GM12878 (cell line): Measurements from ENCODE around the gene SRSF2. TPM values are rescaled to one million over a fixed set of nuclear protein-coding genes. Genes with fewer than 3 reads are reported as not detected.

Experiments
- CBX3 ChIP-seq: fragments of 200-600 bp; sonication (generic); IDR thresholded peaks from 2 replicates; pipeline ENCODE4 v1.6.1; 2016; ENCODE audit warnings: low read depth, borderline replicate concordance
- CBX5 ChIP-seq: sonication (generic); IDR thresholded peaks from 2 replicates; pipeline ENCODE4 v1.6.1; 2016; ENCODE audit warnings: low read depth, moderate library complexity, mild to moderate bottlenecking, inconsistent platforms
- EGR1 ChIP-seq, 2 experiments: IDR thresholded peaks; 1 replicate in 1 of 2; 2 replicates in 1 of 2; pipeline ENCODE4 v1.6.1; 2011 to 2012; ENCODE audit warnings: low read depth in 2 of 2, low read length in 2 of 2, borderline replicate concordance in 1 of 2, mild to moderate bottlenecking in 1 of 2, moderate library complexity in 1 of 2
- IRF4 ChIP-seq: IDR thresholded peaks from 2 replicates; pipeline ENCODE4 v1.6.1; 2011; ENCODE audit warnings: low read depth, low read length
- KLF5 ChIP-seq: fragments of 450-650 bp; IDR thresholded peaks from 2 replicates; pipeline ENCODE4 v1.6.1; 2014; ENCODE audit warnings: mild to moderate bottlenecking; ENCODE audit not compliant: partially characterized antibody
- MEF2A ChIP-seq: IDR thresholded peaks from 2 replicates; pipeline ENCODE4 v1.6.1; 2011; ENCODE audit warnings: low read depth, mild to moderate bottlenecking, low read length, moderate library complexity; ENCODE audit not compliant: insufficient read depth
- PAX5 ChIP-seq: IDR thresholded peaks from 2 replicates; pipeline ENCODE4 v1.6.1; 2011; ENCODE audit warnings: low read depth, low read length, borderline replicate concordance
- SIX5 ChIP-seq: IDR thresholded peaks from 2 replicates; pipeline ENCODE4 v1.6.1; 2011; ENCODE audit warnings: mild to moderate bottlenecking, low read depth, low read length, moderate library complexity; ENCODE audit not compliant: severe bottlenecking
- SPI1 ChIP-seq: IDR thresholded peaks from 2 replicates; pipeline ENCODE4 v1.6.1; 2011; ENCODE audit warnings: low read depth, mild to moderate bottlenecking, low read length, moderate library complexity, borderline replicate concordance; ENCODE audit not compliant: insufficient read depth
- TCF7 ChIP-seq: IDR thresholded peaks from 2 replicates; pipeline ENCODE4 v1.6.1; 2014; ENCODE audit warnings: antibody characterized with exemption, borderline replicate concordance
- WRNIP1 ChIP-seq: IDR thresholded peaks from 2 replicates; pipeline ENCODE4 v1.6.1; 2011; ENCODE audit warnings: low read depth, low read length, improper control_type of control experiment, borderline replicate concordance
- YY1 ChIP-seq: IDR thresholded peaks from 2 replicates; pipeline ENCODE4 v1.6.1; 2011; ENCODE audit warnings: low read depth, mild to moderate bottlenecking, low read length
- polyA plus RNA-seq, 11 experiments: library from polyadenylated mRNA; depleted of rRNA in 4 of 11; unstranded in 6 of 11; stranded (reverse) in 5 of 11; fragments of >200 nt; fragmentation: Nextera tagmentation in 4 of 11; fragmentation: Illumina TruSeq in 1 of 11; extraction: Ambion mirVana in 4 of 11; extraction: Trizol in 1 of 11; gene quantifications; 1 replicate in 1 of 11; 2 replicates in 10 of 11; pipeline versions ENCODE4 v1.2.1 to v1.2.3, GENCODE V29; 2011 to 2016; ENCODE audit warnings: inconsistent platforms in 2 of 11, missing spikeins in 2 of 11, low read depth in 1 of 11
- total RNA-seq, 4 experiments: library from RNA; depleted of rRNA in 3 of 4; stranded (reverse); fragments of >200 nt in 3 of 4; fragmentation: Illumina TruSeq in 1 of 4; extraction: Trizol in 1 of 4; gene quantifications; 2 replicates each; pipeline versions ENCODE4 v1.2.1 to v1.2.3, GENCODE V29; 2013 to 2021
- TF ChIP-seq, protein P1 (sequence below): fragments of 450-650 bp; IDR thresholded peaks from 2 replicates; pipeline ENCODE4 v1.6.1; 2017; ENCODE audit warnings: antibody characterized with exemption, mild to moderate bottlenecking, moderate library complexity
- TF ChIP-seq, protein P2 (sequence below): IDR thresholded peaks from 2 replicates; pipeline ENCODE4 v1.6.1; 2012; ENCODE audit warnings: low read depth, low read length, improper control_type of control experiment
- TF ChIP-seq, protein P3 (sequence below), 3 experiments: IDR thresholded peaks in 2 of 3; conservative IDR thresholded peaks in 1 of 3; 2 replicates each; pipeline ENCODE4 v1.5.1; 2011; ENCODE audit warnings: low read depth in 3 of 3, low read length in 3 of 3, mild to moderate bottlenecking in 3 of 3, control low read depth in 2 of 3, moderate library complexity in 2 of 3, inconsistent platforms in 1 of 3, mixed read lengths in 1 of 3; ENCODE audit not compliant: control insufficient read depth in 2 of 3, insufficient read depth in 1 of 3; ENCODE audit errors: extremely low read depth in 1 of 3
- TF ChIP-seq, protein P4 (sequence below): fragments of 450-650 bp; formaldehyde crosslinking; IDR thresholded peaks from 2 replicates; pipeline ENCODE4 v1.4.0; 2020; ENCODE audit warnings: mild to moderate bottlenecking, moderate library complexity
- TF ChIP-seq, protein P5 (sequence below): IDR thresholded peaks from 2 replicates; pipeline ENCODE4 v1.6.1; 2012; ENCODE audit warnings: low read depth, low read length, improper control_type of control experiment

Gene SRSF2
- total and polyA plus RNA-seq, 10 of the 15 experiments (the other 5 are each of a cell fraction or from before 2014, with no cell fraction given): 225 to 795 (median 410) TPM

DNA sequence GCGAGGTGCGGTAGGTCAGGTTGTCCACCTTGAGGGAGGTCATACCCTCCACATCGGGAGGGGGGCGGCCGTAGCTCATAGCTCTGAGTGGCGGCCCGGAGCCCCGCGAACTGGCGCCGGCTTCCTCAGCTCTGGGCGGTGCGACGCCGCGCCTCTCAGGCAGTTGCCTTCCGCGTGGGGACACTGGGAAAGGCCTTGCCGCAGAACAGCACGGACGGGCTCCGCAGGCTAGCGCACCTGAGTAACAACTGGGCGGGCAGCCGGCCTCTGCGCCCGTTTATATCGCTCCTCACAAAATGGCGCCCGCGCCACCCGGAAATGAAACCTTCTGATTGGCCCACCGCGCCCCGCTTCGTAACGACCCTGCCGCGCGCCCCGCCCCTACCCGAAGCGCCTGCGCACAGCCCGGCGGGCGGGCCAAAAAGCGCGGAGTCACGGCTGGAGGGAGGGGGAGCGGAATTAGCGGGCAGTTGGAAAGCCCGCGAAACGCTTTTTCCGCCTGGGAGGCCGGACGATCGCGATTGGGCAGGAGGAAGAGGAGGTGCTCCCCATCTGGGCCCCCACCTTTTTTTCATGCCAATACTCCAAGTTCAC lies at the start of gene SRSF2 (continued):
- TF ChIP-seq, protein P1, sequence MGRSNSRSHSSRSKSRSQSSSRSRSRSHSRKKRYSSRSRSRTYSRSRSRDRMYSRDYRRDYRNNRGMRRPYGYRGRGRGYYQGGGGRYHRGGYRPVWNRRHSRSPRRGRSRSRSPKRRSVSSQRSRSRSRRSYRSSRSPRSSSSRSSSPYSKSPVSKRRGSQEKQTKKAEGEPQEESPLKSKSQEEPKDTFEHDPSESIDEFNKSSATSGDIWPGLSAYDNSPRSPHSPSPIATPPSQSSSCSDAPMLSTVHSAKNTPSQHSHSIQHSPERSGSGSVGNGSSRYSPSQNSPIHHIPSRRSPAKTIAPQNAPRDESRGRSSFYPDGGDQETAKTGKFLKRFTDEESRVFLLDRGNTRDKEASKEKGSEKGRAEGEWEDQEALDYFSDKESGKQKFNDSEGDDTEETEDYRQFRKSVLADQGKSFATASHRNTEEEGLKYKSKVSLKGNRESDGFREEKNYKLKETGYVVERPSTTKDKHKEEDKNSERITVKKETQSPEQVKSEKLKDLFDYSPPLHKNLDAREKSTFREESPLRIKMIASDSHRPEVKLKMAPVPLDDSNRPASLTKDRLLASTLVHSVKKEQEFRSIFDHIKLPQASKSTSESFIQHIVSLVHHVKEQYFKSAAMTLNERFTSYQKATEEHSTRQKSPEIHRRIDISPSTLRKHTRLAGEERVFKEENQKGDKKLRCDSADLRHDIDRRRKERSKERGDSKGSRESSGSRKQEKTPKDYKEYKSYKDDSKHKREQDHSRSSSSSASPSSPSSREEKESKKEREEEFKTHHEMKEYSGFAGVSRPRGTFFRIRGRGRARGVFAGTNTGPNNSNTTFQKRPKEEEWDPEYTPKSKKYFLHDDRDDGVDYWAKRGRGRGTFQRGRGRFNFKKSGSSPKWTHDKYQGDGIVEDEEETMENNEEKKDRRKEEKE: no peak
- TF ChIP-seq, protein P2, sequence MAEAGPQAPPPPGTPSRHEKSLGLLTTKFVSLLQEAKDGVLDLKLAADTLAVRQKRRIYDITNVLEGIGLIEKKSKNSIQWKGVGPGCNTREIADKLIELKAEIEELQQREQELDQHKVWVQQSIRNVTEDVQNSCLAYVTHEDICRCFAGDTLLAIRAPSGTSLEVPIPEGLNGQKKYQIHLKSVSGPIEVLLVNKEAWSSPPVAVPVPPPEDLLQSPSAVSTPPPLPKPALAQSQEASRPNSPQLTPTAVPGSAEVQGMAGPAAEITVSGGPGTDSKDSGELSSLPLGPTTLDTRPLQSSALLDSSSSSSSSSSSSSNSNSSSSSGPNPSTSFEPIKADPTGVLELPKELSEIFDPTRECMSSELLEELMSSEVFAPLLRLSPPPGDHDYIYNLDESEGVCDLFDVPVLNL: peak; percentile 90
- TF ChIP-seq YY1 (peak; percentile 99), MEF2A (no peak; the same call in 1 of the 2 replicates), CBX3 (no peak), IRF4 (no peak), SPI1 (no peak), PAX5 (no peak; the same call in 1 of the 2 replicates), SIX5 (peak; percentile 61), EGR1 (IDR thresholded peaks at IDR 0.05; ENCODE audit: borderline replicate concordance in 1 of 2, low read depth in 2 of 2, low read length in 2 of 2) (peak in 1 of 2 experiments; percentile 71; a peak in 2 of 3 replicates), WRNIP1 (no peak), TCF7 (0 out of 2 replicates have a peak, but pooled peaks have one; percentile 10), KLF5 (peak; percentile 92), CBX5 (no peak)
- TF ChIP-seq, protein P3, sequence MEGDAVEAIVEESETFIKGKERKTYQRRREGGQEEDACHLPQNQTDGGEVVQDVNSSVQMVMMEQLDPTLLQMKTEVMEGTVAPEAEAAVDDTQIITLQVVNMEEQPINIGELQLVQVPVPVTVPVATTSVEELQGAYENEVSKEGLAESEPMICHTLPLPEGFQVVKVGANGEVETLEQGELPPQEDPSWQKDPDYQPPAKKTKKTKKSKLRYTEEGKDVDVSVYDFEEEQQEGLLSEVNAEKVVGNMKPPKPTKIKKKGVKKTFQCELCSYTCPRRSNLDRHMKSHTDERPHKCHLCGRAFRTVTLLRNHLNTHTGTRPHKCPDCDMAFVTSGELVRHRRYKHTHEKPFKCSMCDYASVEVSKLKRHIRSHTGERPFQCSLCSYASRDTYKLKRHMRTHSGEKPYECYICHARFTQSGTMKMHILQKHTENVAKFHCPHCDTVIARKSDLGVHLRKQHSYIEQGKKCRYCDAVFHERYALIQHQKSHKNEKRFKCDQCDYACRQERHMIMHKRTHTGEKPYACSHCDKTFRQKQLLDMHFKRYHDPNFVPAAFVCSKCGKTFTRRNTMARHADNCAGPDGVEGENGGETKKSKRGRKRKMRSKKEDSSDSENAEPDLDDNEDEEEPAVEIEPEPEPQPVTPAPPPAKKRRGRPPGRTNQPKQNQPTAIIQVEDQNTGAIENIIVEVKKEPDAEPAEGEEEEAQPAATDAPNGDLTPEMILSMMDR (IDR thresholded peaks at IDR 0.05 in 2 of 3, conservative IDR thresholded peaks at IDR 0.05 in 1 of 3; ENCODE audit: control insufficient read depth in 2 of 3, extremely low read depth in 1 of 3, insufficient read depth in 1 of 3, low read depth in 3 of 3, low read length in 3 of 3): no peak
- TF ChIP-seq, protein P4, sequence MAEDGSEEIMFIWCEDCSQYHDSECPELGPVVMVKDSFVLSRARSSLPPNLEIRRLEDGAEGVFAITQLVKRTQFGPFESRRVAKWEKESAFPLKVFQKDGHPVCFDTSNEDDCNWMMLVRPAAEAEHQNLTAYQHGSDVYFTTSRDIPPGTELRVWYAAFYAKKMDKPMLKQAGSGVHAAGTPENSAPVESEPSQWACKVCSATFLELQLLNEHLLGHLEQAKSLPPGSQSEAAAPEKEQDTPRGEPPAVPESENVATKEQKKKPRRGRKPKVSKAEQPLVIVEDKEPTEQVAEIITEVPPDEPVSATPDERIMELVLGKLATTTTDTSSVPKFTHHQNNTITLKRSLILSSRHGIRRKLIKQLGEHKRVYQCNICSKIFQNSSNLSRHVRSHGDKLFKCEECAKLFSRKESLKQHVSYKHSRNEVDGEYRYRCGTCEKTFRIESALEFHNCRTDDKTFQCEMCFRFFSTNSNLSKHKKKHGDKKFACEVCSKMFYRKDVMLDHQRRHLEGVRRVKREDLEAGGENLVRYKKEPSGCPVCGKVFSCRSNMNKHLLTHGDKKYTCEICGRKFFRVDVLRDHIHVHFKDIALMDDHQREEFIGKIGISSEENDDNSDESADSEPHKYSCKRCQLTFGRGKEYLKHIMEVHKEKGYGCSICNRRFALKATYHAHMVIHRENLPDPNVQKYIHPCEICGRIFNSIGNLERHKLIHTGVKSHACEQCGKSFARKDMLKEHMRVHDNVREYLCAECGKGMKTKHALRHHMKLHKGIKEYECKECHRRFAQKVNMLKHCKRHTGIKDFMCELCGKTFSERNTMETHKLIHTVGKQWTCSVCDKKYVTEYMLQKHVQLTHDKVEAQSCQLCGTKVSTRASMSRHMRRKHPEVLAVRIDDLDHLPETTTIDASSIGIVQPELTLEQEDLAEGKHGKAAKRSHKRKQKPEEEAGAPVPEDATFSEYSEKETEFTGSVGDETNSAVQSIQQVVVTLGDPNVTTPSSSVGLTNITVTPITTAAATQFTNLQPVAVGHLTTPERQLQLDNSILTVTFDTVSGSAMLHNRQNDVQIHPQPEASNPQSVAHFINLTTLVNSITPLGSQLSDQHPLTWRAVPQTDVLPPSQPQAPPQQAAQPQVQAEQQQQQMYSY (CRISPR knock-in tag): no peak
- TF ChIP-seq, protein P5, sequence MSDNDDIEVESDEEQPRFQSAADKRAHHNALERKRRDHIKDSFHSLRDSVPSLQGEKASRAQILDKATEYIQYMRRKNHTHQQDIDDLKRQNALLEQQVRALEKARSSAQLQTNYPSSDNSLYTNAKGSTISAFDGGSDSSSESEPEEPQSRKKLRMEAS: peak; percentile 68
